Lower leg skin (tissue), 3 donors: ENCODE results near the gene MAF.

Source experiments
- CTCF ChIP-seq, 3 donors: fragments of 450-650 bp; IDR thresholded peaks; one replicate each; pipeline ENCODE4 v1.5.1; 2016; ENCODE audit warnings: antibody characterized with exemption in 3 of 3, mild to moderate bottlenecking in 3 of 3, moderate library complexity in 2 of 3
- POLR2A ChIP-seq, 2 donors: fragments of 450-650 bp; IDR thresholded peaks; one replicate each; pipeline ENCODE4 v1.6.1; 2016 to 2017; ENCODE audit warnings: antibody characterized with exemption in 2 of 2, mild to moderate bottlenecking in 1 of 2, moderate library complexity in 1 of 2

- TF ChIP-seq CTCF (IDR thresholded peaks at IDR 0.05) (no peak), POLR2A (IDR thresholded peaks at IDR 0.05) (no peak)
Observed at GRCh38 chr16:79571065-79571902, 29.3 kb downstream of the MAF start.
